Neural progenitor cell (in vitro differentiated cells): Measurements from ENCODE around the gene NCEH1. TPM values are rescaled to one million over a fixed set of nuclear protein-coding genes. Genes with fewer than 3 reads are reported as not detected.

ENCODE experiments used
- DNase-seq: peaks from one replicate; pipeline ENCODE4 v3.0.0-alpha.2; 2016; ENCODE audit warnings: low spot score
- H2AFZ ChIP-seq: fragments of 200-600 bp; sonication (generic); replicated peaks from 2 replicates; pipeline ENCODE4 v1.6.1; 2016; ENCODE audit warnings: antibody characterized with exemption
- H3F3A ChIP-seq: fragments of 200-600 bp; sonication (generic); 2 replicates; pipeline ENCODE4 v1.6.1; 2016; ENCODE audit warnings: antibody characterized with exemption, low read depth
- H3K27ac ChIP-seq: fragments of 200-600 bp; sonication (generic); 2 replicates; pipeline ENCODE4 v1.5.1; 2016; ENCODE audit warnings: mild to moderate bottlenecking
- H3K27me3 ChIP-seq: fragments of 200-600 bp; sonication (generic); 2 replicates; pipeline ENCODE4 v1.6.1; 2016; ENCODE audit warnings: mild to moderate bottlenecking, moderate library complexity
- H3K36me3 ChIP-seq: fragments of 200-600 bp; sonication (generic); 2 replicates; pipeline ENCODE4 v1.5.1; 2016
- H3K4me1 ChIP-seq: fragments of 200-600 bp; sonication (generic); 2 replicates; pipeline ENCODE4 v1.6.1; 2016; ENCODE audit warnings: mixed run types
- H3K4me2 ChIP-seq: fragments of 200-600 bp; sonication (generic); 2 replicates; pipeline ENCODE4 v1.6.1; 2016
- H3K4me3 ChIP-seq: fragments of 200-600 bp; sonication (generic); 2 replicates; pipeline ENCODE4 v1.5.1; 2016
- H3K79me2 ChIP-seq: fragments of 200-600 bp; sonication (generic); 2 replicates; pipeline ENCODE4 v1.6.1; 2016; ENCODE audit warnings: low read depth
- H3K9ac ChIP-seq: fragments of 200-600 bp; sonication (generic); 2 replicates; pipeline ENCODE4 v1.6.1; 2016
- H3K9me3 ChIP-seq: fragments of 200-600 bp; sonication (generic); 2 replicates; pipeline ENCODE4 v1.5.1; 2016; ENCODE audit warnings: low read depth
- H4K20me1 ChIP-seq: fragments of 200-600 bp; sonication (generic); 2 replicates; pipeline ENCODE4 v1.6.1; 2016; ENCODE audit warnings: low read depth
- H3K27ac Mint-ChIP-seq: 3 replicates; pipeline ENCODE4 v1.8.0; 2021; ENCODE audit warnings: mixed read lengths
- H3K27me3 Mint-ChIP-seq: 2 replicates; pipeline ENCODE4 v1.8.0; 2022; ENCODE audit warnings: low read depth, mild to moderate bottlenecking, inconsistent platforms, moderate library complexity, mixed read lengths; ENCODE audit not compliant: insufficient read depth
- H3K36me3 Mint-ChIP-seq: 3 replicates; pipeline ENCODE4 v1.8.0; 2021; ENCODE audit warnings: mixed read lengths
- H3K4me1 Mint-ChIP-seq: 3 replicates; pipeline ENCODE4 v1.8.0; 2021; ENCODE audit warnings: mixed read lengths
- H3K4me3 Mint-ChIP-seq: 3 replicates; pipeline ENCODE4 v1.8.0; 2021; ENCODE audit warnings: mild to moderate bottlenecking, moderate library complexity, mixed read lengths
- H3K9me3 Mint-ChIP-seq: 3 replicates; pipeline ENCODE4 v1.8.0; 2020; ENCODE audit warnings: mixed read lengths
- CTCF ChIP-seq: fragments of 200-600 bp; sonication (generic); IDR thresholded peaks from 2 replicates; pipeline ENCODE4 v1.5.1; 2017; ENCODE audit warnings: antibody characterized with exemption, mild to moderate bottlenecking
- EZH2 ChIP-seq: fragments of 200-600 bp; sonication (generic); IDR thresholded peaks from 2 replicates; pipeline ENCODE4 v1.6.1; 2017; ENCODE audit warnings: antibody characterized with exemption, mild to moderate bottlenecking, moderate library complexity
- EZH2phosphoT487 ChIP-seq: fragments of 200-600 bp; sonication (generic); IDR thresholded peaks from 2 replicates; pipeline ENCODE4 v1.6.1; 2017; ENCODE audit warnings: antibody characterized with exemption
- total RNA-seq: library from RNA; depleted of rRNA; stranded (reverse); fragments of >200 nt; gene quantifications from 2 replicates; pipeline ENCODE4 v1.2.3, GENCODE V29; 2015; ENCODE audit warnings: low replicate concordance

NCEH1 gene
- total RNA-seq, 1 donor from 2014 or later = 7.7 TPM

- Histone ChIP-seq H3K9me3 (no peaks in the 10 kb centered on the region), H2AFZ (no peak overlapping the region), H3K9ac (no peak overlapping the region), H3K27ac (no peak overlapping the region), H3K4me1 (no peaks in the 10 kb centered on the region), H3K36me3 (no peaks in the 10 kb centered on the region), H3K4me2 (no peak overlapping the region), H3K79me2 (no peaks in the 10 kb centered on the region), H3K4me3 (no peak overlapping the region), H4K20me1 (no peaks in the 10 kb centered on the region), H3F3A (no peaks in the 10 kb centered on the region), H3K27me3 (no peaks in the 10 kb centered on the region)
- no peak for DNase-seq
- TF ChIP-seq EZH2phosphoT487 = no peak
- TF ChIP-seq EZH2 = no peak
- TF ChIP-seq CTCF = no peak
- Mint-ChIP-seq H3K9me3 (no peaks in the 10 kb centered on the region), H3K36me3 (no peaks in the 10 kb centered on the region), H3K4me3 (no peak overlapping the region), H3K27ac (no peak overlapping the region), H3K27me3 (no peaks in the 10 kb centered on the region), H3K4me1 (peaks cover 9% of the 10 kb centered on the region)
Measured at GRCh38 chr3:172700256-172700655, 10.6 kb downstream of the NCEH1 start.

- Histone ChIP-seq H3K4me2 (no peak overlapping the region), H3K27ac (no peak overlapping the region), H3K9ac (no peak overlapping the region), H4K20me1 (no peaks in the 10 kb centered on the region), H3K4me3 (no peak overlapping the region), H3K4me1 (no peaks in the 10 kb centered on the region), H2AFZ (no peak overlapping the region), H3K36me3 (no peaks in the 10 kb centered on the region), H3K79me2 (peaks cover 3% of the 10 kb centered on the region), H3K27me3 (no peaks in the 10 kb centered on the region), H3K9me3 (no peaks in the 10 kb centered on the region), H3F3A (no peaks in the 10 kb centered on the region)
- H3K27me3 Mint-ChIP-seq = no peaks in the 10 kb centered on the region
- DNase-seq = no peak
- no peak overlapping the region for H3K4me3 Mint-ChIP-seq
- H3K27ac Mint-ChIP-seq = no peak overlapping the region
- peaks cover 9% of the 10 kb centered on the region for H3K4me1 Mint-ChIP-seq
- H3K36me3 Mint-ChIP-seq = no peaks in the 10 kb centered on the region
- no peaks in the 10 kb centered on the region for H3K9me3 Mint-ChIP-seq
- no peak for TF ChIP-seq EZH2phosphoT487
- no peak for TF ChIP-seq EZH2
- TF ChIP-seq CTCF = no peak
Measured at GRCh38 chr3:172699031-172699430, 11.8 kb downstream of the NCEH1 start.

GRCh38 chr3:172698631-172699030 lies 12.2 kb downstream of the NCEH1 start:
- Histone ChIP-seq H3K9ac (no peak overlapping the region), H3K27me3 (no peaks in the 10 kb centered on the region), H4K20me1 (no peaks in the 10 kb centered on the region), H3K4me3 (no peak overlapping the region), H2AFZ (no peak overlapping the region), H3F3A (no peaks in the 10 kb centered on the region), H3K36me3 (no peaks in the 10 kb centered on the region), H3K4me1 (no peaks in the 10 kb centered on the region), H3K79me2 (peaks cover 3% of the 10 kb centered on the region), H3K4me2 (no peak overlapping the region), H3K27ac (no peak overlapping the region), H3K9me3 (no peaks in the 10 kb centered on the region)
- H3K4me1 Mint-ChIP-seq = peaks cover 9% of the 10 kb centered on the region
- no peak for DNase-seq
- no peaks in the 10 kb centered on the region for H3K27me3 Mint-ChIP-seq
- H3K36me3 Mint-ChIP-seq = no peaks in the 10 kb centered on the region
- no peaks in the 10 kb centered on the region for H3K9me3 Mint-ChIP-seq
- H3K27ac Mint-ChIP-seq = no peak overlapping the region
- TF ChIP-seq EZH2phosphoT487 (no peak), CTCF (no peak), EZH2 (no peak)
- H3K4me3 Mint-ChIP-seq = no peak overlapping the region

- Histone ChIP-seq H3K9ac (no peak overlapping the region), H3K36me3 (no peaks in the 10 kb centered on the region), H2AFZ (no peak overlapping the region), H3K4me3 (no peak overlapping the region), H3K27ac (no peak overlapping the region), H3K79me2 (peaks cover 3% of the 10 kb centered on the region), H3K27me3 (no peaks in the 10 kb centered on the region), H3K9me3 (no peaks in the 10 kb centered on the region), H3K4me1 (no peaks in the 10 kb centered on the region), H3K4me2 (no peak overlapping the region), H3F3A (no peaks in the 10 kb centered on the region), H4K20me1 (no peaks in the 10 kb centered on the region)
- Mint-ChIP-seq H3K27me3 (no peaks in the 10 kb centered on the region), H3K36me3 (no peaks in the 10 kb centered on the region), H3K27ac (no peak overlapping the region), H3K4me1 (peaks cover 12% of the 10 kb centered on the region), H3K4me3 (no peak overlapping the region), H3K9me3 (no peaks in the 10 kb centered on the region)
- no peak for DNase-seq
- TF ChIP-seq EZH2 (no peak), EZH2phosphoT487 (no peak), CTCF (no peak)
Measured at GRCh38 chr3:172697558-172697957, 13.3 kb downstream of the NCEH1 start.
